ENCODE results near the gene PNCK.
"Not testable (repeated sequence)": the region's sequence is repeated elsewhere in the genome, so short reads cannot be mapped to it uniquely, and the experiment has no call there.

PNCK gene

GRCh38 chrX:153701706-153702105 is 28.1 kb upstream of the PNCK start:
- Histone ChIP-seq H3K4me3 (ENCODE audit: low read length) (no peak overlapping the region), H2AK5ac (ENCODE audit: low read length) (no peak overlapping the region), H3K27ac (ENCODE audit: low read depth, low read length) (no peak overlapping the region), H2BK15ac (replicated peaks; ENCODE audit: low read depth) (no peak overlapping the region), H4K8ac (ENCODE audit: low read depth, low read length) (no peak overlapping the region), H3K79me1 (ENCODE audit: low read length) (no peaks in the 10 kb centered on the region), H3K56ac (ENCODE audit: low read length) (no peak overlapping the region), H3K27me3 (ENCODE audit: insufficient read depth, low read length, poor library complexity) (no peaks in the 10 kb centered on the region), H4K5ac (ENCODE audit: low read length) (no peak overlapping the region), H3K4ac (ENCODE audit: low read depth, low read length) (no peak overlapping the region), H3K18ac (ENCODE audit: low read length) (no peak overlapping the region), H3K23ac (ENCODE audit: low read length) (no peak overlapping the region), H3K4me1 (ENCODE audit: control insufficient read depth, low read depth, low read length) (no peaks in the 10 kb centered on the region), H3K79me2 (ENCODE audit: control insufficient read depth, insufficient read depth, low read length) (no peaks in the 10 kb centered on the region), H2BK5ac (ENCODE audit: low read length) (no peak overlapping the region), H3K36me3 (ENCODE audit: control insufficient read depth, insufficient read depth, low read length) (no peaks in the 10 kb centered on the region), H2BK120ac (ENCODE audit: low read depth, low read length) (no peak overlapping the region), H3K9ac (ENCODE audit: low read length) (no peak overlapping the region), H3K4me2 (ENCODE audit: low read length) (no peak overlapping the region)
- no peak for DNase-seq
- WGBS (ENCODE audit: extremely low coverage, insufficient coverage, low lambda C conversion rate): no CpG with 5 or more reads among the region's 12 CpGs

GRCh38 chrX:153700967-153701366 is 27.4 kb upstream of the PNCK start:
- H3K36me3 ChIP-seq (ENCODE audit: control insufficient read depth, insufficient read depth, low read length): no peaks in the 10 kb centered on the region
- H3K27me3 ChIP-seq (ENCODE audit: insufficient read depth, low read length, poor library complexity): no peaks in the 10 kb centered on the region
- no peaks in the 10 kb centered on the region for H3K79me1 ChIP-seq (ENCODE audit: low read length)
- no peak overlapping the region for H2BK5ac ChIP-seq (ENCODE audit: low read length)
- no peak overlapping the region for H4K8ac ChIP-seq (ENCODE audit: low read depth, low read length)
- no peak overlapping the region for H2AK5ac ChIP-seq (ENCODE audit: low read length)
- no peak for DNase-seq
- H3K4me1 ChIP-seq (ENCODE audit: control insufficient read depth, low read depth, low read length): no peaks in the 10 kb centered on the region
- no peak overlapping the region for H3K9ac ChIP-seq (ENCODE audit: low read length)
- no peak overlapping the region for H3K18ac ChIP-seq (ENCODE audit: low read length)
- H4K5ac ChIP-seq (ENCODE audit: low read length): no peak overlapping the region
- H3K56ac ChIP-seq (ENCODE audit: low read length): no peak overlapping the region
- no peaks in the 10 kb centered on the region for H3K79me2 ChIP-seq (ENCODE audit: control insufficient read depth, insufficient read depth, low read length)
- H3K23ac ChIP-seq (ENCODE audit: low read length): no peak overlapping the region
- no peak overlapping the region for H3K27ac ChIP-seq (ENCODE audit: low read depth, low read length)
- no peak overlapping the region for H2BK120ac ChIP-seq (ENCODE audit: low read depth, low read length)
- H3K4me2 ChIP-seq (ENCODE audit: low read length): no peak overlapping the region
- WGBS (ENCODE audit: extremely low coverage, insufficient coverage, low lambda C conversion rate): no CpG with 5 or more reads among the region's 6 CpGs
- H3K4me3 ChIP-seq (ENCODE audit: low read length): no peak overlapping the region
- H2BK15ac ChIP-seq (replicated peaks; ENCODE audit: low read depth): no peak overlapping the region
- H3K4ac ChIP-seq (ENCODE audit: low read depth, low read length): no peak overlapping the region

DNA sequence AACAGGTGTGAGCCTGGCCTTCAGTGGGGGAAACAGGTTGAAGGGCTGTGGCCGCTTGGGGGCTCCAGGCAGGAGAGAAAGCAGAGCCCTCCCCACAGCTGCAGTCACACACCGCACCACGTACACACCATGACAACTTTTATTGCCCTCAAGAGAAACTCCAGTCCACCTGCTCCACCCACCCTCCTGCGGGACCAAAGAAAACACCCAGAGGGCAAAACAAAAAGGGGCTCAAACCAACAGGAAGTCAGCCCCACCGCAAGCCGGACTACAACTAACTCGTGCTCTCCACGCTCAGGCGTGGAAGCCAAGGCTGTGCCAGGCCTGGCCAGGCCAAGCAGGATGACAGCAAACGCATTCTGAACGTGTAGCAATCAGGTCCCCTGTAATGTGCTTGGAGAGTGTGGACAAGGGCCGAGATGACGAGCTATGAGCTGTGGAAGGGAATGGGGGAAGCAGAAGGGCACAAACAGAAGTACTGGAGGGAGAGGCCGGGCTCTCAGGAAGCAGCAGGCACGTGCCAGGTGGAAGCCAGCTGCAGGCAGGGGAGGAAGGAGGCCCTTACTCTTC is 26.8 kb upstream of the PNCK start:
- Histone ChIP-seq H3K4me2 (ENCODE audit: low read length) (no peak overlapping the region), H3K79me2 (ENCODE audit: control insufficient read depth, insufficient read depth, low read length) (no peaks in the 10 kb centered on the region), H3K4ac (ENCODE audit: low read depth, low read length) (no peak overlapping the region), H2BK120ac (ENCODE audit: low read depth, low read length) (no peak overlapping the region), H2BK15ac (replicated peaks; ENCODE audit: low read depth) (no peak overlapping the region), H3K36me3 (ENCODE audit: control insufficient read depth, insufficient read depth, low read length) (no peaks in the 10 kb centered on the region), H4K5ac (ENCODE audit: low read length) (no peak overlapping the region), H2BK5ac (ENCODE audit: low read length) (no peak overlapping the region), H4K8ac (ENCODE audit: low read depth, low read length) (no peak overlapping the region), H3K18ac (ENCODE audit: low read length) (no peak overlapping the region), H3K79me1 (ENCODE audit: low read length) (no peaks in the 10 kb centered on the region), H2AK5ac (ENCODE audit: low read length) (no peak overlapping the region), H3K27me3 (ENCODE audit: insufficient read depth, low read length, poor library complexity) (no peaks in the 10 kb centered on the region), H3K27ac (ENCODE audit: low read depth, low read length) (no peak overlapping the region), H3K9ac (ENCODE audit: low read length) (no peak overlapping the region), H3K56ac (ENCODE audit: low read length) (no peak overlapping the region), H3K4me3 (ENCODE audit: low read length) (no peak overlapping the region), H3K23ac (ENCODE audit: low read length) (no peak overlapping the region), H3K4me1 (ENCODE audit: control insufficient read depth, low read depth, low read length) (no peaks in the 10 kb centered on the region)
- no peak for DNase-seq
- no CpG with 5 or more reads among the region's 15 CpGs for WGBS (ENCODE audit: extremely low coverage, insufficient coverage, low lambda C conversion rate)

DNA sequence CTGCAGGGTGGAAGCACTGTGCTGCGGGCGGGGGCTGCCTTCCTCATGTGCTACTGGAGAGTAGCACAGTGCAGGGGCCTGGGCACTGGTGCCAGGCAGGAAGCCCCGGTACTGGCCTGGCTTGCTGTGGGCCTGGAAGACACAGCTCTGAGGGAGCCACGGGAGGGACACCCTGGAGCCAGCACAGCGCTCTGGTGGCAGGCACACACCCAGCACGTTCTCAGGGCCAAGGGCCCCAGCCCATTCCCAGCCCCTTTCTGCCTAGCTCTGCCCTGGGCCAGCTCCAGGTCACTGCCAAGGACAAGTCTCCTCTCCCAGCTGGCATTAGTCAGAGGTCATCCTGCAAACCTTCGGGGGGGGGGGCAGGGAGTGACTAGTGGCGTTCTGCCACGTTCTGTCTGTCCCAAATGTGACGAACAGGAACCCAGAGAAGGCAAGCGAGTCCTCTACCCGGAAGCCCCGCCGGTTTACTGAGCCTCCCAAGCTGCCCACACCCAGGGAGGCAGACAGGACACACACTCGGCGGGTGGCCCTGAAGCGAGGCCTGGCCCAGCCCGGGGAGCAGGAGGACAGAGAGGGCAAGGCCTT is 26.3 kb upstream of the PNCK start:
- not testable (repeated sequence) for H2BK120ac ChIP-seq (ENCODE audit: low read depth, low read length); H2BK5ac ChIP-seq (ENCODE audit: low read length); H4K8ac ChIP-seq (ENCODE audit: low read depth, low read length); H3K27ac ChIP-seq (ENCODE audit: low read depth, low read length); H3K18ac ChIP-seq (ENCODE audit: low read length); H3K4me1 ChIP-seq (ENCODE audit: control insufficient read depth, low read depth, low read length); H3K79me2 ChIP-seq (ENCODE audit: control insufficient read depth, insufficient read depth, low read length); DNase-seq; H3K4me3 ChIP-seq (ENCODE audit: low read length); H3K4ac ChIP-seq (ENCODE audit: low read depth, low read length); H3K56ac ChIP-seq (ENCODE audit: low read length); H2BK15ac ChIP-seq (replicated peaks; ENCODE audit: low read depth); H2AK5ac ChIP-seq (ENCODE audit: low read length); H3K4me2 ChIP-seq (ENCODE audit: low read length); H3K27me3 ChIP-seq (ENCODE audit: insufficient read depth, low read length, poor library complexity); H3K36me3 ChIP-seq (ENCODE audit: control insufficient read depth, insufficient read depth, low read length); H3K9ac ChIP-seq (ENCODE audit: low read length); H4K5ac ChIP-seq (ENCODE audit: low read length); H3K23ac ChIP-seq (ENCODE audit: low read length); H3K79me1 ChIP-seq (ENCODE audit: low read length)
- WGBS (ENCODE audit: extremely low coverage, insufficient coverage, low lambda C conversion rate): no CpG with 5 or more reads among the region's 18 CpGs

DNA sequence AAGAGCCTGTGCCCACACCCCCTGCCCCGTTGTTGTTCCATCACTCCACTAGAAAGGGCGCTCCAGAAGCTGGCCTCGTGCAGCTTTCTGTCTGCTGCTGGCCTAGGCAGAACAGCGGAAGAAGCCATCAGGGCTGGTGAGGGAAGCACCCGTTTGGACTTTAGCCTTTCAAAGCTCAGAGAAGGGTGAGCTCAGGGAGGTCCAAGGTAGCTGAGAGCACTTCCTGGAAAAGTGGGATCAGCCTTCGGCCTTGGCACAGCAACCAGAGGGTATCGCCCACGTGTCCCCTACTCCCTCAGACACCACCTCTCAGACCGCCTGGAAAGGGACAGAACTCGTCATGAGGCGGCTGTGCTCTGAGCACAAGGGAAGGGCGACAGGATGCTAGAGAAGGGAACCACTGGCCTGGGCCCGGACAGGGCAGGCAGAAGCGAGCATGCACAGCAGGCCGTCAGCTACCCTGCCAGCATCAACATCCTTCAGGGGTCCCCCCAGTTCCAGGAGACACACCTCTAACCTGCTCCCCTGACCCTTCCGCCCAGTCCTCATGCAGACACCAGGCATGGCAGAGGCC is 25.7 kb upstream of the PNCK start:
- not testable (repeated sequence) for H3K4me1 ChIP-seq (ENCODE audit: control insufficient read depth, low read depth, low read length); H2BK120ac ChIP-seq (ENCODE audit: low read depth, low read length); H3K4ac ChIP-seq (ENCODE audit: low read depth, low read length); H3K9ac ChIP-seq (ENCODE audit: low read length); H3K4me2 ChIP-seq (ENCODE audit: low read length); H3K79me2 ChIP-seq (ENCODE audit: control insufficient read depth, insufficient read depth, low read length); H2AK5ac ChIP-seq (ENCODE audit: low read length); H3K56ac ChIP-seq (ENCODE audit: low read length); H4K5ac ChIP-seq (ENCODE audit: low read length); H3K36me3 ChIP-seq (ENCODE audit: control insufficient read depth, insufficient read depth, low read length); H3K79me1 ChIP-seq (ENCODE audit: low read length); H3K4me3 ChIP-seq (ENCODE audit: low read length); H4K8ac ChIP-seq (ENCODE audit: low read depth, low read length); H2BK5ac ChIP-seq (ENCODE audit: low read length); H3K18ac ChIP-seq (ENCODE audit: low read length); H2BK15ac ChIP-seq (replicated peaks; ENCODE audit: low read depth); H3K23ac ChIP-seq (ENCODE audit: low read length); DNase-seq; H3K27ac ChIP-seq (ENCODE audit: low read depth, low read length); H3K27me3 ChIP-seq (ENCODE audit: insufficient read depth, low read length, poor library complexity)
- WGBS (ENCODE audit: extremely low coverage, insufficient coverage, low lambda C conversion rate): no CpG with 5 or more reads among the region's 16 CpGs
